Panc1 (cell line): ENCODE measurements around the gene PSKH1.

Experiments
- POLR2AphosphoS5 ChIP-seq: IDR thresholded peaks from 2 replicates; pipeline ENCODE4 v1.6.1; 2012; ENCODE audit warnings: mild to moderate bottlenecking, low read depth, low read length, moderate library complexity
- TF ChIP-seq, protein P1 (sequence below): fragments of 450-650 bp; IDR thresholded peaks from 2 replicates; pipeline ENCODE4 v1.5.1; 2017; ENCODE audit warnings: mild to moderate bottlenecking
- TF ChIP-seq, protein P2 (sequence below), 2 experiments: IDR thresholded peaks; 2 replicates each; pipeline ENCODE4 v1.6.1; 2011 to 2012; ENCODE audit warnings: low read depth in 2 of 2, control low read depth in 1 of 2, low read length in 1 of 2, mild to moderate bottlenecking in 1 of 2, moderate library complexity in 1 of 2; ENCODE audit not compliant: insufficient read depth in 1 of 2

DNA sequence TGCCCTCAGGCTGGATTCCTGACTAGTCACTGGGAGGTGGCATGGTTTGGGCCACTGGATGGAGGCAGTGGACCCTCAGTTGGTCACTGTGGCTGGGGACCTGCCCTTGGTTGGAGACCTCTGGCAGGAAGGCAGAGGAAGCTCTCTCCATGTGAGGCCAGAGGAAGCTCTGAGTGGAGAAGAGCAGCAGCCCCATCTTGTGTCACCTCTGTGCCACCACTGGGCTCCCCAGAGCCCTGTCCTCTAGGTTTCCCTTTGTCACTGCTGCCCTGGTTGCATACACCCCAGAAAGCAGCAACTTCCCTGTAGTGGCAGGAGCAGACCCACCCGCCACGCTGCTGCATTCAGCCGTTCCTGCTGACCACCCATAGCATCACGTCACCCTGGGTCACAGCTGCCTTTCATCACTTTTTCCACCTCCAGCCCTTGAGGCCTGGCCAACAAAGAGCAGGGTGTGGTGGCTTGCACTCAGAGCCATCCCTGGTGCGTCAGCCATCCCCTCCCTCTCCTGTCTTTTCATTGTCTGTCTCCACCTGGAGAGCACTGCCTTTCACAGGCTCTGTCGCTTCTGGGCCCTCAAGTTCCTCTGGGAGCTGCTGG is 26.7 kb downstream of the PSKH1 start:
- TF ChIP-seq, protein P1, sequence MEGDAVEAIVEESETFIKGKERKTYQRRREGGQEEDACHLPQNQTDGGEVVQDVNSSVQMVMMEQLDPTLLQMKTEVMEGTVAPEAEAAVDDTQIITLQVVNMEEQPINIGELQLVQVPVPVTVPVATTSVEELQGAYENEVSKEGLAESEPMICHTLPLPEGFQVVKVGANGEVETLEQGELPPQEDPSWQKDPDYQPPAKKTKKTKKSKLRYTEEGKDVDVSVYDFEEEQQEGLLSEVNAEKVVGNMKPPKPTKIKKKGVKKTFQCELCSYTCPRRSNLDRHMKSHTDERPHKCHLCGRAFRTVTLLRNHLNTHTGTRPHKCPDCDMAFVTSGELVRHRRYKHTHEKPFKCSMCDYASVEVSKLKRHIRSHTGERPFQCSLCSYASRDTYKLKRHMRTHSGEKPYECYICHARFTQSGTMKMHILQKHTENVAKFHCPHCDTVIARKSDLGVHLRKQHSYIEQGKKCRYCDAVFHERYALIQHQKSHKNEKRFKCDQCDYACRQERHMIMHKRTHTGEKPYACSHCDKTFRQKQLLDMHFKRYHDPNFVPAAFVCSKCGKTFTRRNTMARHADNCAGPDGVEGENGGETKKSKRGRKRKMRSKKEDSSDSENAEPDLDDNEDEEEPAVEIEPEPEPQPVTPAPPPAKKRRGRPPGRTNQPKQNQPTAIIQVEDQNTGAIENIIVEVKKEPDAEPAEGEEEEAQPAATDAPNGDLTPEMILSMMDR: no peak
- TF ChIP-seq, protein P2, sequence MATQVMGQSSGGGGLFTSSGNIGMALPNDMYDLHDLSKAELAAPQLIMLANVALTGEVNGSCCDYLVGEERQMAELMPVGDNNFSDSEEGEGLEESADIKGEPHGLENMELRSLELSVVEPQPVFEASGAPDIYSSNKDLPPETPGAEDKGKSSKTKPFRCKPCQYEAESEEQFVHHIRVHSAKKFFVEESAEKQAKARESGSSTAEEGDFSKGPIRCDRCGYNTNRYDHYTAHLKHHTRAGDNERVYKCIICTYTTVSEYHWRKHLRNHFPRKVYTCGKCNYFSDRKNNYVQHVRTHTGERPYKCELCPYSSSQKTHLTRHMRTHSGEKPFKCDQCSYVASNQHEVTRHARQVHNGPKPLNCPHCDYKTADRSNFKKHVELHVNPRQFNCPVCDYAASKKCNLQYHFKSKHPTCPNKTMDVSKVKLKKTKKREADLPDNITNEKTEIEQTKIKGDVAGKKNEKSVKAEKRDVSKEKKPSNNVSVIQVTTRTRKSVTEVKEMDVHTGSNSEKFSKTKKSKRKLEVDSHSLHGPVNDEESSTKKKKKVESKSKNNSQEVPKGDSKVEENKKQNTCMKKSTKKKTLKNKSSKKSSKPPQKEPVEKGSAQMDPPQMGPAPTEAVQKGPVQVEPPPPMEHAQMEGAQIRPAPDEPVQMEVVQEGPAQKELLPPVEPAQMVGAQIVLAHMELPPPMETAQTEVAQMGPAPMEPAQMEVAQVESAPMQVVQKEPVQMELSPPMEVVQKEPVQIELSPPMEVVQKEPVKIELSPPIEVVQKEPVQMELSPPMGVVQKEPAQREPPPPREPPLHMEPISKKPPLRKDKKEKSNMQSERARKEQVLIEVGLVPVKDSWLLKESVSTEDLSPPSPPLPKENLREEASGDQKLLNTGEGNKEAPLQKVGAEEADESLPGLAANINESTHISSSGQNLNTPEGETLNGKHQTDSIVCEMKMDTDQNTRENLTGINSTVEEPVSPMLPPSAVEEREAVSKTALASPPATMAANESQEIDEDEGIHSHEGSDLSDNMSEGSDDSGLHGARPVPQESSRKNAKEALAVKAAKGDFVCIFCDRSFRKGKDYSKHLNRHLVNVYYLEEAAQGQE (IDR thresholded peaks at IDR 0.05; ENCODE audit: insufficient read depth in 1 of 2, low read depth in 2 of 2, low read length in 1 of 2): no peak
- TF ChIP-seq POLR2AphosphoS5: no peak
